Tibial artery (tissue), 4 donors: ENCODE results near the gene ZNF718.
"Not testable (repeated sequence)": the region's sequence is repeated elsewhere in the genome, so short reads cannot be mapped to it uniquely, and the experiment has no call there.

Experiments
- DNase-seq, 2 donors: peaks; one replicate each; pipeline ENCODE4 v3.0.0-alpha.2; 2019
- H3K27ac ChIP-seq, 2 donors: fragments of 200-600 bp; sonication (generic) in 1 of 2; 1 replicate in 1 of 2; 2 replicates in 1 of 2; pipeline ENCODE4 v1.5.1; 2018 to 2019; ENCODE audit warnings: mild to moderate bottlenecking in 1 of 2
- H3K27me3 ChIP-seq, 2 donors: fragments of 200-600 bp; sonication (generic) in 1 of 2; one replicate each; pipeline versions ENCODE4 v1.5.1 to v1.6.0; 2016 to 2019
- H3K36me3 ChIP-seq, 3 donors: fragments of 200-600 bp; sonication (generic) in 2 of 3; one replicate each; pipeline ENCODE4 v1.5.1; 2016 to 2019; ENCODE audit warnings: mild to moderate bottlenecking in 2 of 3
- H3K4me1 ChIP-seq, 4 donors: fragments of 200-600 bp; sonication (generic) in 2 of 4; 1 replicate in 3 of 4; 2 replicates in 1 of 4; pipeline ENCODE4 v1.5.1; 2016 to 2019
- H3K4me3 ChIP-seq, 2 donors: fragments of 200-600 bp; sonication (generic) in 1 of 2; 1 replicate in 1 of 2; 2 replicates in 1 of 2; pipeline ENCODE4 v1.5.1; 2018 to 2019; ENCODE audit warnings: mild to moderate bottlenecking in 2 of 2
- H3K9me3 ChIP-seq, 3 donors: fragments of 200-600 bp; sonication (generic) in 1 of 3; one replicate each; pipeline ENCODE4 v1.5.1; 2016 to 2019
- CTCF ChIP-seq, 2 experiments: fragments of 200-600 bp in 1 of 2; fragments of 450-650 bp in 1 of 2; IDR thresholded peaks; one replicate each; pipeline ENCODE4 v1.5.1; 2017 to 2019; ENCODE audit warnings: antibody characterized with exemption in 2 of 2, mild to moderate bottlenecking in 1 of 2, moderate library complexity in 1 of 2
- intact Hi-C: fragments of 100-400 bp; cut with DNase I; formaldehyde crosslinking; loops from one replicate; pipeline ENCODE4 v1.15.0; 2023; ENCODE audit warnings: low total_unique reads

The ZNF718 gene

GRCh38 chr4:138935-139334 is 14.6 kb downstream of the ZNF718 start:
- intact Hi-C loops = no loop called here
- Histone ChIP-seq H3K27ac (no peak overlapping the region), H3K4me3 (no peak overlapping the region), H3K9me3 (peaks cover 0 to 85% (median 36%) of the 10 kb centered on the region in 3 donors), H3K36me3 (peaks cover 90 to 97% (median 97%) of the 10 kb centered on the region in 3 donors), H3K4me1 (no peaks in the 10 kb centered on the region), H3K27me3 (no peaks in the 10 kb centered on the region)
- DNase-seq = no peak
- TF ChIP-seq CTCF (IDR thresholded peaks at IDR 0.05) = no peak

GRCh38 chr4:139691-140090 is 15.4 kb downstream of the ZNF718 start:
- DNase-seq = no peak
- Histone ChIP-seq H3K4me1 (no peaks in the 10 kb centered on the region), H3K4me3 (no peak overlapping the region), H3K27me3 (no peaks in the 10 kb centered on the region), H3K36me3 (peaks cover 83 to 95% (median 95%) of the 10 kb centered on the region in 3 donors), H3K9me3 (peaks cover 0 to 89% (median 40%) of the 10 kb centered on the region in 3 donors), H3K27ac (no peak overlapping the region)
- TF ChIP-seq CTCF (IDR thresholded peaks at IDR 0.05) = no peak
- intact Hi-C loops = no loop called here

- Histone ChIP-seq H3K4me3 (no peak overlapping the region), H3K9me3 (peaks cover 7 to 98% (median 63%) of the 10 kb centered on the region in 3 donors)
- intact Hi-C loops = no loop called here
These were observed 22.3 kb downstream of the ZNF718 start for GRCh38 chr4:146621-147020.

GRCh38 chr4:147233-147632 is 22.9 kb downstream of the ZNF718 start:
- TF ChIP-seq CTCF (IDR thresholded peaks at IDR 0.05) = no peak
- no peaks in the 10 kb centered on the region for H3K27me3 ChIP-seq
- peaks cover 7 to 92% (median 62%) of the 10 kb centered on the region in 3 donors for H3K9me3 ChIP-seq
- DNase-seq = no peak
- H3K27ac ChIP-seq = no peak overlapping the region
- intact Hi-C loops = no loop called here
- H3K4me1 ChIP-seq = no peaks in the 10 kb centered on the region
- H3K36me3 ChIP-seq = peaks cover 39 to 90% (median 78%) of the 10 kb centered on the region in 3 donors
- H3K4me3 ChIP-seq = no peak overlapping the region

More at GRCh38 chr4:146621-147020, 22.3 kb downstream of the ZNF718 start:
- no peak for DNase-seq
- no peaks in the 10 kb centered on the region for H3K4me1 ChIP-seq
- no peak overlapping the region for H3K27ac ChIP-seq
- TF ChIP-seq CTCF (IDR thresholded peaks at IDR 0.05) = no peak
- H3K36me3 ChIP-seq = peaks cover 45 to 97% (median 84%) of the 10 kb centered on the region in 3 donors
- H3K27me3 ChIP-seq = no peaks in the 10 kb centered on the region

- H3K9me3 ChIP-seq = peaks cover 19 to 96% (median 85%) of the 10 kb centered on the region in 3 donors
- peaks cover 31 to 91% (median 70%) of the 10 kb centered on the region in 3 donors for H3K36me3 ChIP-seq
- H3K4me3 ChIP-seq = no peak overlapping the region
- no peaks in the 10 kb centered on the region for H3K4me1 ChIP-seq
- no peaks in the 10 kb centered on the region for H3K27me3 ChIP-seq
- H3K27ac ChIP-seq = no peak overlapping the region
- no peak for DNase-seq
- intact Hi-C loops = no loop called here
- no peak for TF ChIP-seq CTCF (IDR thresholded peaks at IDR 0.05)
These were observed 37.4 kb downstream of the ZNF718 start for GRCh38 chr4:161496-162284.

- H3K27me3 ChIP-seq, H3K4me3 ChIP-seq, H3K4me1 ChIP-seq, DNase-seq, H3K27ac ChIP-seq, intact Hi-C loops: not testable (repeated sequence)
- peaks cover 7 to 54% (median 43%) of the 10 kb centered on the region in 3 donors for H3K36me3 ChIP-seq
- peaks cover 23 to 95% (median 70%) of the 10 kb centered on the region in 3 donors for H3K9me3 ChIP-seq
These were observed 45.3 kb downstream of the ZNF718 start for GRCh38 chr4:169640-170039.

- intact Hi-C loops, DNase-seq, H3K27me3 ChIP-seq, H3K27ac ChIP-seq, H3K4me3 ChIP-seq, H3K4me1 ChIP-seq: not testable (repeated sequence)
- Histone ChIP-seq H3K36me3 (peaks cover 7 to 44% (median 37%) of the 10 kb centered on the region in 3 donors), H3K9me3 (peaks cover 20 to 95% (median 70%) of the 10 kb centered on the region in 3 donors)
These were observed 47.0 kb downstream of the ZNF718 start for GRCh38 chr4:171318-171717.
